Panc1 (cell line): ENCODE data around the gene PPM1K. TPM values are rescaled to one million over a fixed set of nuclear protein-coding genes. Genes with fewer than 3 reads are reported as not detected.

Source experiments
- ATAC-seq: fragments of 200-7000 bp; cut with Tn5 transposase; 2 replicates; pipeline ENCODE4 v1.9.1; 2020; ENCODE audit warnings: mild to moderate bottlenecking, moderate library complexity
- BruUV-seq: library from RNA; stranded (reverse); fragments of 400-500 nt; replicated peaks from 2 replicates; lab custom pipeline; 2021; lab: Mats Ljungman, UMichigan
- CTCF ChIA-PET: fragments of 300-600 bp; sonication (Branson Sonifier 250); formaldehyde crosslinking; loops from one replicate; lab custom pipeline; 2022; ENCODE audit warnings: antibody characterized with exemption; lab: Charles Lee
- POLR2A ChIA-PET: fragments of 300-600 bp; sonication (Branson Sonifier 250); formaldehyde crosslinking; loops from one replicate; lab custom pipeline; 2022; ENCODE audit warnings: antibody characterized with exemption; lab: Charles Lee
- DNase-seq: peaks from one replicate; pipeline ENCODE4 v3.0.0-alpha.2; 2010; ENCODE audit warnings: low read depth, low spot score
- H3K27ac ChIP-seq: 2 replicates; pipeline ENCODE4 v1.5.1; 2011; ENCODE audit warnings: mild to moderate bottlenecking, low read length, inconsistent platforms
- H3K27me3 ChIP-seq: fragments of 200-500 bp; sonication (Bioruptor generic); 2 replicates; pipeline ENCODE4 v1.6.0; 2014; ENCODE audit warnings: low read length, inconsistent platforms; ENCODE audit not compliant: control insufficient read depth, insufficient read depth
- H3K36me3 ChIP-seq: fragments of 200-500 bp; sonication (Bioruptor generic); 2 replicates; pipeline ENCODE4 v1.5.1; 2014; ENCODE audit warnings: inconsistent platforms, mild to moderate bottlenecking, low read length, moderate library complexity; ENCODE audit not compliant: control insufficient read depth, insufficient read depth
- H3K4me1 ChIP-seq: 2 replicates; pipeline ENCODE4 v1.5.1; 2011; ENCODE audit warnings: inconsistent platforms, mild to moderate bottlenecking, low read length, moderate library complexity; ENCODE audit not compliant: control insufficient read depth, insufficient read depth
- H3K4me3 ChIP-seq, 2 experiments: 2 replicates each; pipeline ENCODE4 v1.5.1; 2011 to 2012; ENCODE audit warnings: low read depth in 2 of 2, low read length in 2 of 2, mild to moderate bottlenecking in 2 of 2, inconsistent platforms in 1 of 2, moderate library complexity in 1 of 2
- H3K9me3 ChIP-seq: fragments of 200-500 bp; sonication (Bioruptor generic); 2 replicates; pipeline ENCODE4 v1.5.1; 2014; ENCODE audit warnings: low read depth, mild to moderate bottlenecking, inconsistent platforms, low read length, moderate library complexity; ENCODE audit not compliant: control insufficient read depth, insufficient read depth
- CTCF ChIP-seq: fragments of 450-650 bp; IDR thresholded peaks from 2 replicates; pipeline ENCODE4 v1.5.1; 2017; ENCODE audit warnings: mild to moderate bottlenecking
- POLR2AphosphoS5 ChIP-seq: IDR thresholded peaks from 2 replicates; pipeline ENCODE4 v1.6.1; 2012; ENCODE audit warnings: mild to moderate bottlenecking, low read depth, low read length, moderate library complexity
- REST ChIP-seq, 2 experiments: IDR thresholded peaks; 2 replicates each; pipeline ENCODE4 v1.6.1; 2011 to 2012; ENCODE audit warnings: low read depth in 2 of 2, control low read depth in 1 of 2, low read length in 1 of 2, mild to moderate bottlenecking in 1 of 2, moderate library complexity in 1 of 2; ENCODE audit not compliant: insufficient read depth in 1 of 2
- SIN3A ChIP-seq: IDR thresholded peaks from 2 replicates; pipeline ENCODE4 v1.6.1; 2012; ENCODE audit warnings: low read depth, mild to moderate bottlenecking, low read length, moderate library complexity, borderline replicate concordance; ENCODE audit not compliant: insufficient read depth
- TCF7L2 ChIP-seq: IDR thresholded peaks from 2 replicates; pipeline ENCODE4 v1.6.1; 2011; ENCODE audit warnings: mild to moderate bottlenecking, low read depth, low read length, inconsistent platforms
- in situ Hi-C: cut with HindIII; loops from 2 replicates; pipeline ENCODE4 v1.10.0; 2016; ENCODE audit warnings: low sequenced_read_pairs, low pct_unique_long_range_greater_than_20kb
- intact Hi-C: fragments of 100-400 bp; cut with micrococcal nuclease; formaldehyde crosslinking; loops from one replicate; pipeline ENCODE4 v1.10.0; 2022; ENCODE audit not compliant: unreplicated experiment
- total RNA-seq: library from RNA; stranded (reverse); gene quantifications from one replicate; pipeline ENCODE4 v1.2.1, GENCODE V29; 2021; ENCODE audit not compliant: unreplicated experiment

PPM1K gene
- total RNA-seq, 1 experiment from 2014 or later: 2.1 TPM

DNA sequence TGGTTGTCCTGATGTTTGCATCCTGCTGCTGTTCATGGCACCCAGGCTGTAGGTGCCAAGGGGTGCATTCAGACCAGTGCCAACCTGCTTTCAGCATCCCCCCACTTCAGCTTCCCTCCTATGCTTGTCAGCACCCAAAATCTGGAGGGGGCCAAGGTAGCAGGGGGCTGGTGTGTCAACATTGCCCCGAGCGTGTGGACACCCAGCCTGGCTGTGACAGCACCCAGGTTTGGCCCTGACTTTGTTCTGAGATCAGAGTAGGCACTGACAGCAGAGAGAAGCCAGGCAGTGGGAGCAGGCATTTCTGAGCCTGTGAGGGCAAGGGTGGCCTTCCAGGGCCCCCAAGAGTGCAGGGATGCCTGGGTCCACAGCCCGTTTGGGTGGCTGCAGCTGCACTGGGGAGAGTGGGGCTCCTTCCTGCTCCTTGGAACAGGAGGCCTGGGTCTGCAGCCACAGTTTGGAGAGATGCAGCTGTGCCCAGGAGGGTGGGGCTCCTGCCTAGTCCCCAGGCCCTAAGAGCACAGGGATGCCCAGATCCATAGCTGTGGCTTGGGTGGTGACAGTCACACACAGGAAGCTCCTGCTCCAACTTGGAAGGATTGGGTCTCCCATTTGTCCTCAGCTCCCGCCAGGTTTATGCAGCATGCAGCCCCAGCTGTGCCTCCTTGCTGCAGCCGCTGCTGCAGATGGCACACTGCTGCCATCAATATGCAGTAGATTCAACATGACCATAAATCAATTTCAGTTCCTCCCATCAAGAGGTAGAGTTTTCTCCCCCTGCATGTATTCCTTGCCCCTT, 12.3 kb upstream of the PPM1K start:
- Histone ChIP-seq H3K9me3 (no peaks in the 10 kb centered on the region), H3K4me1 (no peaks in the 10 kb centered on the region), H3K27me3 (no peaks in the 10 kb centered on the region), H3K27ac (no peak overlapping the region), H3K36me3 (no peaks in the 10 kb centered on the region), H3K4me3 (no peak overlapping the region)
- DNase-seq (no peak), ATAC-seq (no peak)
- no peak for TF ChIP-seq TCF7L2
- no peak for TF ChIP-seq REST (IDR thresholded peaks at IDR 0.05; ENCODE audit: insufficient read depth in 1 of 2, low read depth in 2 of 2, low read length in 1 of 2)
- TF ChIP-seq SIN3A: no peak
- no peak for TF ChIP-seq POLR2AphosphoS5
- no peak for TF ChIP-seq CTCF
- ChIA-PET POLR2A (no interaction called here), CTCF (no interaction called here)
- no TSS peak for BruUV-seq
- in situ Hi-C loops (no loop called here), intact Hi-C loops (no loop called here)

GRCh38 chr4:88295656-88296055, 11.3 kb upstream of the PPM1K start:
- DNase-seq (no peak), ATAC-seq (no peak)
- no peaks in the 10 kb centered on the region for H3K27me3 ChIP-seq
- ChIA-PET POLR2A (no interaction called here), CTCF (no interaction called here)
- TF ChIP-seq REST (IDR thresholded peaks at IDR 0.05; ENCODE audit: insufficient read depth in 1 of 2, low read depth in 2 of 2, low read length in 1 of 2) (no peak), TCF7L2 (no peak), CTCF (no peak), SIN3A (no peak), POLR2AphosphoS5 (no peak)
- no peaks in the 10 kb centered on the region for H3K9me3 ChIP-seq
- intact Hi-C loops: no loop called here
- no peaks in the 10 kb centered on the region for H3K4me1 ChIP-seq
- H3K36me3 ChIP-seq: no peaks in the 10 kb centered on the region
- no peak overlapping the region for H3K27ac ChIP-seq
- BruUV-seq: no TSS peak
- no peak overlapping the region for H3K4me3 ChIP-seq
- in situ Hi-C loops: no loop called here
